OCI-LY1 (cell line): Measurements from ENCODE around the gene TRPC3.

ENCODE experiments used
- EZH2 ChIP-seq: fragments of 200-600 bp; sonication (generic), shearing (Covaris generic); IDR thresholded peaks from 2 replicates; pipeline ENCODE4 v1.8.0; 2017; ENCODE audit warnings: borderline replicate concordance, mixed run types, mild to moderate bottlenecking, antibody characterized with exemption, low read length, moderate library complexity, mixed read lengths
- TF ChIP-seq, protein P1 (sequence below): fragments of 200-600 bp; sonication (generic), shearing (Covaris generic); IDR thresholded peaks from 2 replicates; pipeline ENCODE4 v1.5.1; 2017; ENCODE audit warnings: mild to moderate bottlenecking, antibody characterized with exemption, low read length, moderate library complexity, mixed read lengths

GRCh38 chr4:121951521-121952110, at the start of gene TRPC3:
- TF ChIP-seq, protein P1, sequence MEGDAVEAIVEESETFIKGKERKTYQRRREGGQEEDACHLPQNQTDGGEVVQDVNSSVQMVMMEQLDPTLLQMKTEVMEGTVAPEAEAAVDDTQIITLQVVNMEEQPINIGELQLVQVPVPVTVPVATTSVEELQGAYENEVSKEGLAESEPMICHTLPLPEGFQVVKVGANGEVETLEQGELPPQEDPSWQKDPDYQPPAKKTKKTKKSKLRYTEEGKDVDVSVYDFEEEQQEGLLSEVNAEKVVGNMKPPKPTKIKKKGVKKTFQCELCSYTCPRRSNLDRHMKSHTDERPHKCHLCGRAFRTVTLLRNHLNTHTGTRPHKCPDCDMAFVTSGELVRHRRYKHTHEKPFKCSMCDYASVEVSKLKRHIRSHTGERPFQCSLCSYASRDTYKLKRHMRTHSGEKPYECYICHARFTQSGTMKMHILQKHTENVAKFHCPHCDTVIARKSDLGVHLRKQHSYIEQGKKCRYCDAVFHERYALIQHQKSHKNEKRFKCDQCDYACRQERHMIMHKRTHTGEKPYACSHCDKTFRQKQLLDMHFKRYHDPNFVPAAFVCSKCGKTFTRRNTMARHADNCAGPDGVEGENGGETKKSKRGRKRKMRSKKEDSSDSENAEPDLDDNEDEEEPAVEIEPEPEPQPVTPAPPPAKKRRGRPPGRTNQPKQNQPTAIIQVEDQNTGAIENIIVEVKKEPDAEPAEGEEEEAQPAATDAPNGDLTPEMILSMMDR, result no peak
- TF ChIP-seq EZH2, result no peak
